Measurements from ENCODE around the gene SCARF1.

SCARF1 gene

DNA sequence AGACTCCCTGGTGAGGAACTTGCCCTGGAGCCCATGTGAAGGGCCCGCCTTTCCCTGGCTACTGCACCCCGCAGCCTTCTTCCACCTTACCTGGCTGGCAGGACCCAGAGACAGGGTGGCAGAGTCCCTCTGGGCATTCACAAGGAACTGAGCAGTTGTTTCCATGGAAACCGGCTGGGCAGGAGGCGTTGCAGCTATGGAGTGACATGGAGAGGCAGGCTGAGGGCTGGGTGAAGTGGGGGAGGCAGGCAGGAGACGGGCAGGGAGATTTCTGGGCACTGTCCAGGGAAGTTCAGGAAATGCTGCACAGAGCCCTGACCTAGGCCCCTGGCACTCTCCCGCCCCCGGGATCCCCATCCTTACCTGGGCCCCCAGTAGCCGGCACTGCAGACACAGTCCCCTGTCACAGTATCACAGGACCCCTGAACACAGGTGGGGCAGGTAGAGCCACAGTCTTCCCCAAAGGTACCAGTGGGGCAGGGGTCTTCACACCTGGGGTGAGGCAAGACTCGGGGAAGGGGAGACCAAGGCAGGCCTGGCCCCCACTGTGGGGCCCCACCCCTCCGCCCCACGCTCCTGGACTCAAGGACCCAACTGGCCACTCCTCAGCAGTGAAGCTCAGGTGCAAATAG, 5.9 kb downstream of the SCARF1 start:
- DNase-seq (ENCODE audit: low read depth, low spot score), result no peak
- no peak overlapping the region for H3K9ac ChIP-seq (ENCODE audit: insufficient read length, low read depth)

DNA sequence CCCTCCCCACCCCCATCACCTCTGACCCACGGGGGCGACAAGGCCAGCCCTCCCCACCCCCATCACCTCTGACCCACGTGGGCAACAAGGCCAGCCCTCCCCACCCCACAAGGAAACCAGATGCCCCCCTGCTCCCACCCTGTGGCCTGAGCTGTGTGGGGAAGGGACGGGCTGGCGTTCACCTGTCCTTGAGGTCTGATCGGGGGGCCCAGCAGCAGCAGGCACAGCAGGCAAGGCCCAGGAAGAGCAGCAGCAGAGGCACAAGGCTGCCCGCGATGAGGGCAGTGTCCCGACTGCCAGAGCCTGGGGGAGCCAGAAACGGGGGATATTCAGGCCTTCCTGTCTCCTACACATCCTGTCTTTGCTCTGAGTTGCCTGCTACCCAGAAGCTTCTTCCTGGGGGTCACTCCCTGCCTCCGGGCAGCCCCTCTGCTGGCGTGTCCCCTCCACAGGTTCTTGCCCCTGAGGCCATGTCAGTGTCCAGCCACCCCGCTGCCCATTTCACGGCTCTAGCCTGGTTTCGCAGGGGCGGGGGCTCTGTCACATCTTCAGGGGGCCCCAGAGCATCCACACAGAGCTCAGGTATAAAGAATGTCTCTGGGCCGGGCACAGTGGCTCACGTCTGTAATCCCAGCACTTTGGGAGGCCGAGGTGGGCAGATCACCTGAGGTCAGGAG, 6.8 kb downstream of the SCARF1 start:
- no peak for TF ChIP-seq YY1 (IDR thresholded peaks at IDR 0.05; ENCODE audit: insufficient read depth, insufficient read length)
- no peak for TF ChIP-seq SUZ12 (IDR thresholded peaks at IDR 0.05; ENCODE audit: extremely low read depth, insufficient read depth, insufficient read length)
- TF ChIP-seq ZNF274 (IDR thresholded peaks at IDR 0.05; ENCODE audit: low read depth, low read length), result no peak
- no peak overlapping the region for H3K4me3 ChIP-seq (ENCODE audit: insufficient read length, low read depth)
- H3K4me1 ChIP-seq (ENCODE audit: insufficient read depth, insufficient read length), result peaks cover 17% of the 10 kb centered on the region
- H3K9me3 ChIP-seq (ENCODE audit: insufficient read depth, low read length), result no peaks in the 10 kb centered on the region
- H3K36me3 ChIP-seq (ENCODE audit: insufficient read depth, insufficient read length, low read length), result no peaks in the 10 kb centered on the region
- DNase-seq (ENCODE audit: low read depth, low spot score), result no peak
- H3K27me3 ChIP-seq (ENCODE audit: insufficient read depth, insufficient read length), result peaks cover 4% of the 10 kb centered on the region
- H3K9ac ChIP-seq (ENCODE audit: insufficient read length, low read depth), result no peak overlapping the region

More for the DNA sequence above, 5.9 kb downstream of the SCARF1 start:
- no peaks in the 10 kb centered on the region for H3K9me3 ChIP-seq (ENCODE audit: insufficient read depth, low read length)
- no peaks in the 10 kb centered on the region for H3K36me3 ChIP-seq (ENCODE audit: insufficient read depth, insufficient read length, low read length)
- H3K27me3 ChIP-seq (ENCODE audit: insufficient read depth, insufficient read length), result peaks cover 13% of the 10 kb centered on the region
- no peak overlapping the region for H3K4me3 ChIP-seq (ENCODE audit: insufficient read length, low read depth)
- H3K4me1 ChIP-seq (ENCODE audit: insufficient read depth, insufficient read length), result peaks cover 21% of the 10 kb centered on the region
- TF ChIP-seq SUZ12 (IDR thresholded peaks at IDR 0.05; ENCODE audit: extremely low read depth, insufficient read depth, insufficient read length), result no peak
- TF ChIP-seq YY1 (IDR thresholded peaks at IDR 0.05; ENCODE audit: insufficient read depth, insufficient read length), result no peak
- TF ChIP-seq ZNF274 (IDR thresholded peaks at IDR 0.05; ENCODE audit: low read depth, low read length), result no peak

DNA sequence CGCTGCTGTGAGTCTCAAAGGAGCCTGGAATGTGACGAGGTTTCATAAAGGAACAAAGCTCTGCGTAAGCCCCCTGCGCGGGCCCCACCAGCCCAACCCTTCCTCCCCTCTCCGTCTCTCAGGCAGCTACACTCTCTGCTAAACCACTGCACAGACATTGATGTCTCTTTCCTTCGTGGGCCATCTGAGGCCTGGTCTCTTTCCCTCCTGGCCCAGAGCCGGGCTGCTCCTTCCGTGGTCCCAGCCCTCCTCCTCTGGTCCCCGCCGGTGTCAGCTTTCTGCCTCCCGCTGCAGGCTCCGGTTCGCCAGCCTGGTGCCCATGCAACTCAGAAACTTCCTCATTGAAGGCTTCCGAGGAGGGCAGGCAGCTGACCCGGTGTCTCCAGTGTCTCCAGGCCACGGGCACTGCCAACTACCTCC, 7.4 kb downstream of the SCARF1 start:
- no peak for TF ChIP-seq YY1 (IDR thresholded peaks at IDR 0.05; ENCODE audit: insufficient read depth, insufficient read length)
- no peak for TF ChIP-seq SUZ12 (IDR thresholded peaks at IDR 0.05; ENCODE audit: extremely low read depth, insufficient read depth, insufficient read length)
- no peak for TF ChIP-seq ZNF274 (IDR thresholded peaks at IDR 0.05; ENCODE audit: low read depth, low read length)
- no peak for DNase-seq (ENCODE audit: low read depth, low spot score)
- Histone ChIP-seq H3K36me3 (ENCODE audit: insufficient read depth, insufficient read length, low read length) (no peaks in the 10 kb centered on the region), H3K9ac (ENCODE audit: insufficient read length, low read depth) (no peak overlapping the region), H3K4me1 (ENCODE audit: insufficient read depth, insufficient read length) (peaks cover 14% of the 10 kb centered on the region), H3K27me3 (ENCODE audit: insufficient read depth, insufficient read length) (no peaks in the 10 kb centered on the region), H3K9me3 (ENCODE audit: insufficient read depth, low read length) (no peaks in the 10 kb centered on the region), H3K4me3 (ENCODE audit: insufficient read length, low read depth) (no peak overlapping the region)

DNA sequence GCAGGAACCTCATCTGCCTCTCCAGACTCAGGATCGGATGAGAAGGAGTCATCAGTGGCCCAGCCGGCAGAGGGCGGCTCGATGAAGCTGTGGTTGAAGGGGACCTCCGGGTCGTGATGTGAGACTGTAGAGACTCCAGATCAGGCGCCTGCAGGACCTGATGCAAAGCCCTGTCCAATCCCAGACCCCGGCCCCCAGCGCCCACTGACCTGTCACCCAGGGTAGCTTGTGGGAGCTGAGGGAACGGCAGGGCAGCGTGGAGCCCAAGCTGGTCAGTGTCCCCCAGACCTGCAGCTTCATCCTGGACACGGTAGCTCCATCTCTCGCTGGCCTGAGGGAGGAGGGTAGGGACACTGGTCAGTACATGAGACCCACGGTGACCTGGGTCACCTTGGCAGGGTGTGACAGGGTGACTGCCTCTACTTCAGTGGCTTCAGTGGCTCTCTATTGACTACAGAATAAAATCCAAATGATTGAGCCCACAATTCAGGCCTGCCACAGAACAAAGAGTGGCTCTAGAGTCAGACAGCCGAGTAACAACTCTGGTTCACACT, 8.7 kb downstream of the SCARF1 start:
- Histone ChIP-seq H3K4me1 (ENCODE audit: insufficient read depth, insufficient read length) (peaks cover 14% of the 10 kb centered on the region), H3K4me3 (ENCODE audit: insufficient read length, low read depth) (no peak overlapping the region), H3K9ac (ENCODE audit: insufficient read length, low read depth) (no peak overlapping the region), H3K36me3 (ENCODE audit: insufficient read depth, insufficient read length, low read length) (no peaks in the 10 kb centered on the region), H3K27me3 (ENCODE audit: insufficient read depth, insufficient read length) (no peaks in the 10 kb centered on the region), H3K9me3 (ENCODE audit: insufficient read depth, low read length) (no peaks in the 10 kb centered on the region)
- TF ChIP-seq SUZ12 (IDR thresholded peaks at IDR 0.05; ENCODE audit: extremely low read depth, insufficient read depth, insufficient read length) (no peak), ZNF274 (IDR thresholded peaks at IDR 0.05; ENCODE audit: low read depth, low read length) (no peak), YY1 (IDR thresholded peaks at IDR 0.05; ENCODE audit: insufficient read depth, insufficient read length) (no peak)
- DNase-seq (ENCODE audit: low read depth, low spot score), result no peak

DNA sequence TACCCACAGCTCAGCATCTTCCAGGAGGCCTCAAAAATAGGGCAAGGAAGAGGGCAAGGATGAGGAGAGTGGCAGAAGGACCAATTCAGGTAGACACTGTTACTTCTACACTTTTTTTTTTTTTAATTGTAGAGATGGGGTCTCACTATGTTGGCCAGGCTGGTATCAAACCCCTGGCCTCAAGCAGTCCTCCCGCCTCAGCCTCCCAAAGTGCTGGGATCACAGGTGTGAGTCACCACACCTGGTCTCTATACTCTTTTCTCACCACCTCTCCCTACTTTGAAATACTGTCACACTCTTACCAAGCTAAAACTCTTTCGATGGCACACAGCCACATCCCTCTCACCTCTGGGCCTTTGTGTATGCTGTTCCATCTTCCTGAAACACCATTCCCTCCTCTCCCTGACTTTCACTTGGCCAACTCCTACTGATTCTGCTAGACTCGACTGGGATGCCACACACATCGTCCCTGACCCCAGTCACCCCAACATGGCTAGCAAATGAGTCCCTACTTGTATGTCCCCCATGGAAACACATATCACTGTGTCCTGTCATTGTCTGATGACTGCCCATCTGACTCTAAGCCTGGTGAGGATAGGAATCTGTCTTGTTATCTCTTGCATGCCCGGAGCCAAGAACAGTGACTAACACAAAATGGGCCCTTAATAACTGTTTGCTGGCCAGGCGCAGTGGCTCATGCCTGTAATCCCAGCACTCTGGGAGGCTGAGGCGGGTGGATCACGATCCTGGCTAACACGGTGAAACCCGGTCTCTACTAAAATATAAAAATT, 9.7 kb downstream of the SCARF1 start:
- no peaks in the 10 kb centered on the region for H3K36me3 ChIP-seq (ENCODE audit: insufficient read depth, insufficient read length, low read length)
- TF ChIP-seq SUZ12 (IDR thresholded peaks at IDR 0.05; ENCODE audit: extremely low read depth, insufficient read depth, insufficient read length), result no peak
- TF ChIP-seq YY1 (IDR thresholded peaks at IDR 0.05; ENCODE audit: insufficient read depth, insufficient read length), result no peak
- no peak for TF ChIP-seq ZNF274 (IDR thresholded peaks at IDR 0.05; ENCODE audit: low read depth, low read length)
- no peak for DNase-seq (ENCODE audit: low read depth, low spot score)

DNA sequence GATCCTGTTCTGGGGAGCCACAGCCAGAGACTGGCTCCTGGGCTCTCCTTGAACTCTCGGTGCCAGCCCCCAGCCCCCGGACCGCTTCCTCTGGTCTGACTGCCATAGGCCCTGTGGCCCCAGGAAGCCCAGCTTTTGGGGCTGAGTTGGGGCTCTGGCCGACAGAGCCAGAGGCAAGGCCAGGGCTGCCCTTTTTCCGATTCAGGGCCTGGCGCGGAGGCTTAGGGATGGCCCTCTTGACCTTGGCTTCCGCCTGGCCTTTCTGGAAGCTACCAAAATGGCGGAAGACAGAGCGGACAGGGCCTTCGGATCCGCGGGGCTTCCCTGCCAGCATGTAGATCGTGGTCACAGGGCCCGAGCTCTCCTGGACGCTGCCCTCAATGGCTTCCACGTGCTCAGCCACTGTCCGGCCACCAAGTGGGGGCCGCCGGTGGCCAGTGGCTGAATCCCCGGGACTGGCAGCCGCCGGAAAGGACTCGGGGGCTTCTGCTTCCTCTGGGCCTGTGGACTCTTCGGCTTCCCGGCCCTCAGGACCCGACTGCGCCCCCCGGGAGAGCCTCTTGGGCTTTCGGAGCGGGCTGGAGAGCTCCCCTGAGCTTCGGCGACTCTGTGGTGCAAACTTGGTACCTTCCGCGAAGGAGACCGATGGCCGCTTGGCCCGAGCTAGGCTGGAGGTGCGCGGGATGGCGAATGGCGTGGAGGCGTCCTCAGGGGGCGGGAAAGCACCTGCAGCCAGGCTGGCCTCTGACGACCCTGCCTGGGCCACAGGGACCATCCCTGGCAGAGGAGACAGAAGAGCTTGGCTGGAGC, 10.5 kb downstream of the SCARF1 start:
- DNase-seq (ENCODE audit: low read depth, low spot score), result no peak
- no peak overlapping the region for H3K9ac ChIP-seq (ENCODE audit: insufficient read length, low read depth)

More for the DNA sequence above, 9.7 kb downstream of the SCARF1 start:
- peaks cover 14% of the 10 kb centered on the region for H3K4me1 ChIP-seq (ENCODE audit: insufficient read depth, insufficient read length)
- no peaks in the 10 kb centered on the region for H3K9me3 ChIP-seq (ENCODE audit: insufficient read depth, low read length)
- no peak overlapping the region for H3K9ac ChIP-seq (ENCODE audit: insufficient read length, low read depth)
- no peaks in the 10 kb centered on the region for H3K27me3 ChIP-seq (ENCODE audit: insufficient read depth, insufficient read length)
- no peak overlapping the region for H3K4me3 ChIP-seq (ENCODE audit: insufficient read length, low read depth)

More for the DNA sequence above, 10.5 kb downstream of the SCARF1 start:
- Histone ChIP-seq H3K27me3 (ENCODE audit: insufficient read depth, insufficient read length) (no peaks in the 10 kb centered on the region), H3K9me3 (ENCODE audit: insufficient read depth, low read length) (no peaks in the 10 kb centered on the region), H3K36me3 (ENCODE audit: insufficient read depth, insufficient read length, low read length) (no peaks in the 10 kb centered on the region), H3K4me1 (ENCODE audit: insufficient read depth, insufficient read length) (peaks cover 15% of the 10 kb centered on the region), H3K4me3 (ENCODE audit: insufficient read length, low read depth) (no peak overlapping the region)
- TF ChIP-seq SUZ12 (IDR thresholded peaks at IDR 0.05; ENCODE audit: extremely low read depth, insufficient read depth, insufficient read length), result no peak
- no peak for TF ChIP-seq ZNF274 (IDR thresholded peaks at IDR 0.05; ENCODE audit: low read depth, low read length)
- TF ChIP-seq YY1 (IDR thresholded peaks at IDR 0.05; ENCODE audit: insufficient read depth, insufficient read length), result no peak

Measured in NT2/D1 (cell line).